ENCODE results near the gene RRP1.

RRP1 gene

GRCh38 chr21:43803558-43804300 is 14.4 kb downstream of the RRP1 start:
- no peak for DNase-seq

GRCh38 chr21:43805275-43805800 is 16.0 kb downstream of the RRP1 start:
- DNase-seq, result no peak

GRCh38 chr21:43806017-43806710 is 16.8 kb downstream of the RRP1 start:
- DNase-seq, result no peak

GRCh38 chr21:43808367-43808766 is 19.0 kb downstream of the RRP1 start:
- DNase-seq, result no peak

- DNase-seq, result no peak
Observed at GRCh38 chr21:43808832-43809251, 19.5 kb downstream of the RRP1 start.

- no peak for DNase-seq
Observed at GRCh38 chr21:43809346-43809799, 20.0 kb downstream of the RRP1 start.

- no peak for DNase-seq
Observed at GRCh38 chr21:43809853-43810504, 20.6 kb downstream of the RRP1 start.

- DNase-seq, result peak; percentile 85 to 91 (median 89)
Observed at GRCh38 chr21:43810505-43811261, 21.3 kb downstream of the RRP1 start.

- DNase-seq, result no peak
Observed at GRCh38 chr21:43811262-43812105, 22.1 kb downstream of the RRP1 start.

GRCh38 chr21:43812139-43812821 is 22.9 kb downstream of the RRP1 start:
- DNase-seq, result no peak

GRCh38 chr21:43812957-43813655 is 23.7 kb downstream of the RRP1 start:
- no peak for DNase-seq

GRCh38 chr21:43813656-43813980 is 24.2 kb downstream of the RRP1 start:
- no peak for DNase-seq

- DNase-seq, result no peak
Observed at GRCh38 chr21:43814215-43815106, 25.1 kb downstream of the RRP1 start.

- DNase-seq, result no peak
Observed at GRCh38 chr21:43815107-43815613, 25.8 kb downstream of the RRP1 start.

- no peak for DNase-seq
Observed at GRCh38 chr21:43815991-43816390, 26.6 kb downstream of the RRP1 start.

- DNase-seq, result no peak
Observed at GRCh38 chr21:43816611-43817071, 27.3 kb downstream of the RRP1 start.

- DNase-seq, result no peak
Observed at GRCh38 chr21:43817157-43818086, 28.0 kb downstream of the RRP1 start.

- no peak for DNase-seq
Observed at GRCh38 chr21:43818685-43819084, 29.3 kb downstream of the RRP1 start.

All from activated naive CD4-positive, alpha-beta T cell (primary cell).